ENCODE measurements around the gene ITGBL1.

ITGBL1 gene

DNA sequence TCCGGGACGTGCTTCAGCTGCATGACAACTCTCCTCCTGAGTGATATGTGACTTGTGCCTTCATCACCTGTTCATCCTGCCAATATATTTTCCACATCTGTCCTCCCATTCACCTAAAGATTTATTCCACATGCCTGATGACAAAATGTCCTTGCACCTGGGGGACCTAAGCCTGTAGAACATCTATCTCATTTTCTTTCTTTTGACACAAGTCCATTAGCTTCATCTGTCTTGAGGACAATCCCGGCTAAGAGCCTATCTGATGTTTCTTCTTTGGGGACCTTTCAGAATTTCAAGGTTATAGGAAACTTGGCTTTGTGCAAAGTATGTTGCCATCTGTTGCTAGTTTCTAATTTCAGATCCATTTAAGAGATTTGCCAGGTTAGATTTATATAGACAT is 41.1 kb downstream of the ITGBL1 start:
- H3K4me1 Mint-ChIP-seq: no peaks in the 10 kb centered on the region
- no peaks in the 10 kb centered on the region for H3K9me3 Mint-ChIP-seq
- no peaks in the 10 kb centered on the region for H3K36me3 Mint-ChIP-seq (ENCODE audit: insufficient read depth)
- ATAC-seq (replicated peaks; ENCODE audit: extremely low read depth, poor library complexity, severe bottlenecking) (no peak), DNase-seq (ENCODE audit: low spot score in 2 of 2) (no peak)
- H3K4me3 Mint-ChIP-seq: no peak overlapping the region
- H3K27ac Mint-ChIP-seq (ENCODE audit: low read depth): no peak overlapping the region
- peaks cover 9% of the 10 kb centered on the region for H3K27me3 Mint-ChIP-seq

DNA sequence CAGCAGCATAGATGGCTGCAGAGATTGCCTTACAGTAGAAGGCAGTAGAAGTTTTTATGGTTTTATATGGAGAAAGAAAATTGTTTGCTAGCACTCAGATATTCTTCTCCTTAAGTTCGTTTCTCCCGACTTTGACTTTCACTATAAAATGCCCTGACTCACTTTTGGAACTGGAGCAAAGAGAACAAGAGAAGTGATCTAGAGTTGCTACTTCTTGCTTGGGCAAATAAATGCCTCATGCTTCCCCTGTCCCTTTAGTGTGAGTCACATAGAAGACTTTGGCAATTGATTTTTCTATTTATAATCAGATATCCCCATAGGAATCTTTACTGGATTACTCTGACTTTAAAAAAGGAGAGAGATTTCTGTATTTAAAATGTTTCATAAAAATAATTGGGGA is 46.9 kb downstream of the ITGBL1 start:
- no peak overlapping the region for H3K27ac Mint-ChIP-seq (ENCODE audit: low read depth)
- no peak overlapping the region for H3K4me3 Mint-ChIP-seq
- no peaks in the 10 kb centered on the region for H3K9me3 Mint-ChIP-seq
- no peaks in the 10 kb centered on the region for H3K36me3 Mint-ChIP-seq (ENCODE audit: insufficient read depth)
- ATAC-seq (replicated peaks; ENCODE audit: extremely low read depth, poor library complexity, severe bottlenecking) (no peak), DNase-seq (ENCODE audit: low spot score in 2 of 2) (no peak)
- H3K27me3 Mint-ChIP-seq: peaks cover 29% of the 10 kb centered on the region
- no peaks in the 10 kb centered on the region for H3K4me1 Mint-ChIP-seq

DNA sequence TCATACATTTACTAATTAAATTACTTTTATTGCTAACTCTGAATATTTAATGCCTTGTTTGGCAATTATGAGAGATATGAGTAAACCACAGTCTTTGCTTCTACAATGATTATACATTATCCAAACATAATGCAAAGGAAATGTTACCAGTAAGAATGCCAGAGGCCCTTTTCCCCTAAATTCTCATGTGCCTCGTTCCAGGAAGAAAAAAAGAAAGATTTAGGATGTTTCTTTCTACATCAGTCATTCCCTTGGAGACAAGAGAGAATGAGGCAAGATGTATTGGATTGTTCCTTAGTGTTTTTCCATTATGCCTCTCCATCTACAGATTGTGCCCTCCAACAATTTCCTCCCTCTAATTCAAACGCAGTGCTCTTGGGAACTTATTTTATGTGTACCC is 50.1 kb downstream of the ITGBL1 start:
- peaks cover 54% of the 10 kb centered on the region for H3K27me3 Mint-ChIP-seq
- H3K27ac Mint-ChIP-seq (ENCODE audit: low read depth): no peak overlapping the region
- ATAC-seq (replicated peaks; ENCODE audit: extremely low read depth, poor library complexity, severe bottlenecking) (no peak), DNase-seq (ENCODE audit: low spot score in 2 of 2) (no peak)
- H3K4me3 Mint-ChIP-seq: no peak overlapping the region
- no peaks in the 10 kb centered on the region for H3K9me3 Mint-ChIP-seq
- no peaks in the 10 kb centered on the region for H3K36me3 Mint-ChIP-seq (ENCODE audit: insufficient read depth)
- H3K4me1 Mint-ChIP-seq: no peaks in the 10 kb centered on the region

DNA sequence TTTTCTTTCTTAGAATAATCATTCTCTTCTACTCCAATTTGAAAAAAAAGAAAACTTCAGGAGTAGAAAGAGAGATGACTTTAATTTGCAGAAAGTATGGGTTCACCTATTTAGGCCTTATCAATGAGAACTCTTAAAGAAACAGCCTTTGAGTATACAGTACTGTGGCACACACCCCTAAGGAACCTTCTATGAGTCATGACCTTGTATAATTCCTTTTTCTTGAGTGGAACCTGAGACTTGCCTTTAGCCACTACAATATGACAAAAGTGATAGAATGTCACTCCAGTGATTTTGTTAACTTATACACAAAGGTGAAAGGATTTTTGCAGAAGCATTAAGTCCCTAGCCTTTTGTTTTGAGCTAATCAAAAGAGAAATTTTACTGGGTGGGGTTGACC is 58.7 kb downstream of the ITGBL1 start:
- ATAC-seq (replicated peaks; ENCODE audit: extremely low read depth, poor library complexity, severe bottlenecking): no peak
- no peak overlapping the region for H3K27ac Mint-ChIP-seq (ENCODE audit: low read depth)
- H3K27me3 Mint-ChIP-seq: peaks cover 22% of the 10 kb centered on the region
- no peaks in the 10 kb centered on the region for H3K9me3 Mint-ChIP-seq
- no peaks in the 10 kb centered on the region for H3K36me3 Mint-ChIP-seq (ENCODE audit: insufficient read depth)
- peaks cover 7% of the 10 kb centered on the region for H3K4me1 Mint-ChIP-seq
- DNase-seq (ENCODE audit: low spot score in 2 of 2): no peak
- no peak overlapping the region for H3K4me3 Mint-ChIP-seq

DNA sequence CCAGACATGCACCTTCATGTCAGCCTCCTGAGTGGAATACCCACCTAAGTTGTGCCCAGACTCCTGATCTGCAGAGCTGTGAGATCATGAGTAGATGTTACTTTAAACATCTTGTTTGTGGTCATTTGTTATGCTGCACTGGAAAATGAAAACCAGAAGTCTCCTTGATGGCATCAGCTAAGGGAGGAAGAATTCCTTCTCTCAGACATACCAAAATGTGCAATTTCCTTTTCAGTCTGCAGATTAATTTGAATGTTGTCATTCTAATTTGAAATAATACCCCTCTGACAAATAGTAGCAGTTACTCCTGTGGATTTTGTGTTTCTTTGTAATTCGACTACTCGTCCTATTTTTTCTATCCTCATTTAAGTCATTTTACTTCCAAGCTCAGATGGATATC is 59.3 kb downstream of the ITGBL1 start:
- DNase-seq (ENCODE audit: low spot score in 2 of 2) (no peak), ATAC-seq (replicated peaks; ENCODE audit: extremely low read depth, poor library complexity, severe bottlenecking) (no peak)

DNA sequence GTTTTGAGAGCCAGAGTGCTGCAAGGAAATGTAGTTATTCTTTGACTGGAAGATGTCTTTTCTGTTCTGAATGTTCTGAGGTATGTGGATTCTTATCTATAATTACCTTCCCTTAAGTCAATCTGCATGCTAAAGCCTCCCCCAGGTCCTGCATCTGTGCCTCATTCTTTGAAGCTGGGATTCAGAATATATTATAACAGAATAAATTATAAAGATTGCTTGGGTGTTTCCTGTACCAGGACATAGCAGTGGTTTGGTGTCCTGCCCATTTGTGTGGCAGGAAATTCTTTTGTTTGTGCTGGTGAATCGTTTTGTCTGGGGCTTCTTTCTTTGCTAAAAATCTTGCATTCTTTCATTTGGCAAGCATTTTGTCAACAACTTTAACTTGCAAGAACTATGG is 60.2 kb downstream of the ITGBL1 start:
- Mint-ChIP-seq H3K27ac (ENCODE audit: low read depth) (no peak overlapping the region), H3K9me3 (no peaks in the 10 kb centered on the region), H3K27me3 (peaks cover 8% of the 10 kb centered on the region), H3K36me3 (ENCODE audit: insufficient read depth) (no peaks in the 10 kb centered on the region), H3K4me3 (no peak overlapping the region), H3K4me1 (peaks cover 7% of the 10 kb centered on the region)
- ATAC-seq (replicated peaks; ENCODE audit: extremely low read depth, poor library complexity, severe bottlenecking) (no peak), DNase-seq (ENCODE audit: low spot score in 2 of 2) (no peak)

More for the DNA sequence above, 59.3 kb downstream of the ITGBL1 start:
- Mint-ChIP-seq H3K27me3 (peaks cover 16% of the 10 kb centered on the region), H3K4me3 (no peak overlapping the region), H3K9me3 (no peaks in the 10 kb centered on the region), H3K27ac (ENCODE audit: low read depth) (no peak overlapping the region), H3K36me3 (ENCODE audit: insufficient read depth) (no peaks in the 10 kb centered on the region), H3K4me1 (peaks cover 7% of the 10 kb centered on the region)

DNA sequence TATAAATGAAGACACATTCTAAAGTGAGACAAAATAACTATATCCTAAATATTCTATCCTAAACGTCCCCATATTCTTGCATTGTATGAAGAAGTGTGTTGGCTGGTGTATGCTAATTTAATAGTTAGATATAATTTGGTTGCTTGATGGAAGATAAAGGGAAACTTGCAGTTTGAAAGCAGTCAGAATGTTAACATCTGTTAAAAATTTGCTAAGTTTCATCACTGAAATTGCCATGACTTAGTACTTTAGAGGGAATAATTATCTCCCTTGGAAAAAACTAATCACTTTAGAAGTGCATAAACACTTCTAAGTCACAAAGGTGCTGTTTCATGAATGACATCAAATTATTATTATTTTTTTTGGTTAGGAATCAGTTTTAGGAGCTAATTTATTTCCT is 61.6 kb downstream of the ITGBL1 start:
- peaks cover 7% of the 10 kb centered on the region for H3K4me1 Mint-ChIP-seq
- no peaks in the 10 kb centered on the region for H3K9me3 Mint-ChIP-seq
- H3K27me3 Mint-ChIP-seq: no peaks in the 10 kb centered on the region
- no peak for ATAC-seq (replicated peaks; ENCODE audit: extremely low read depth, poor library complexity, severe bottlenecking)
- no peak overlapping the region for H3K27ac Mint-ChIP-seq (ENCODE audit: low read depth)
- no peak overlapping the region for H3K4me3 Mint-ChIP-seq
- no peaks in the 10 kb centered on the region for H3K36me3 Mint-ChIP-seq (ENCODE audit: insufficient read depth)
- DNase-seq (ENCODE audit: low spot score in 2 of 2): no peak

DNA sequence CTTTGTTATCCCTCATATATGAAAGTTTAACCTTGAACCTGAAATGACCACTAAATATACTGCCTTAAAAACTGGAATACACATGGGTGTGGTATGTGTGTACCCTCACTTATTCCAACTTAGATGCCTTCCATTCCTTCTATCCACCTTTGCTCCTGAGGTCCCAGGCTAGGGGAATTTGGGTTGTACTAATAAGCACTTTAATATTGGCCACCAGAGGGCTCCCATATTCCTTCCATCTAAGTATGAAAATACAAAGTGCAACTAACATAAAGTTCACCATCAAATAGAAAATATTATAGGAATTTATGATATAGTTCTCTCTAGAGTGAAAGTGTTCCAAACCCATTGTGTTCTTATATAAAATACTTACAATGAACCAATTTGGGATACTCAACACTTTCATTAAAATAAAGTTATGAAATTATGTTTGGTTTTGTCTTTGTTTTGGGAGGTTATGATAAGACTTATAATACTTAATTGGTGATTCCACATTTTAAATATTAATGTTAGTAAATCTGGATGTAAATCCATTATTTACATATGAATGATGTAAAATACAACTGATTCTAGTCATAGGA is 62.3 kb downstream of the ITGBL1 start:
- ATAC-seq (replicated peaks; ENCODE audit: extremely low read depth, poor library complexity, severe bottlenecking): no peak
- H3K36me3 Mint-ChIP-seq (ENCODE audit: insufficient read depth): no peaks in the 10 kb centered on the region
- H3K4me1 Mint-ChIP-seq: peaks cover 8% of the 10 kb centered on the region
- H3K9me3 Mint-ChIP-seq: no peaks in the 10 kb centered on the region
- no peaks in the 10 kb centered on the region for H3K27me3 Mint-ChIP-seq
- no peak overlapping the region for H3K27ac Mint-ChIP-seq (ENCODE audit: low read depth)
- DNase-seq (ENCODE audit: low spot score in 2 of 2): no peak
- no peak overlapping the region for H3K4me3 Mint-ChIP-seq

DNA sequence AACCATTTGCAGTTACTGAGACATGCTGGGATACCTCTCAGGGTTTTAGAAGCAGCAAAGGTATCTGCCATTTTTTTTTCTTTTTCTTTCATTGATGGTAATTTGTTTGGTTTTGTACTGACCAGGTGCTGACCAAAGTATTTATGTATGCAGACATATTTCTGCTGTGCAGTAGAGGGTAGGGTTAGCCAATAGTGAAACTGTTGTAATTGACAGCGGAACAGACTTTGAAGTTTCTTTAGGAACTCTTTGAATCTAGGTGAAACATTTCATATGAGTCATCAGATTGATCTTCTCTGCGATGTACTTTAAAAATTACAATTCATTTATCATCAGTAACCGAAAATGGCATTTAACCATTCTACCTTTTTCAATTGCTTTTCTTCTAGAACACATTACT is 63.0 kb downstream of the ITGBL1 start:
- peaks cover 15% of the 10 kb centered on the region for H3K4me1 Mint-ChIP-seq
- H3K27ac Mint-ChIP-seq (ENCODE audit: low read depth): no peak overlapping the region
- ATAC-seq (replicated peaks; ENCODE audit: extremely low read depth, poor library complexity, severe bottlenecking) (no peak), DNase-seq (ENCODE audit: low spot score in 2 of 2) (no peak)
- H3K4me3 Mint-ChIP-seq: no peak overlapping the region
- H3K36me3 Mint-ChIP-seq (ENCODE audit: insufficient read depth): no peaks in the 10 kb centered on the region
- H3K9me3 Mint-ChIP-seq: no peaks in the 10 kb centered on the region
- H3K27me3 Mint-ChIP-seq: no peaks in the 10 kb centered on the region

DNA sequence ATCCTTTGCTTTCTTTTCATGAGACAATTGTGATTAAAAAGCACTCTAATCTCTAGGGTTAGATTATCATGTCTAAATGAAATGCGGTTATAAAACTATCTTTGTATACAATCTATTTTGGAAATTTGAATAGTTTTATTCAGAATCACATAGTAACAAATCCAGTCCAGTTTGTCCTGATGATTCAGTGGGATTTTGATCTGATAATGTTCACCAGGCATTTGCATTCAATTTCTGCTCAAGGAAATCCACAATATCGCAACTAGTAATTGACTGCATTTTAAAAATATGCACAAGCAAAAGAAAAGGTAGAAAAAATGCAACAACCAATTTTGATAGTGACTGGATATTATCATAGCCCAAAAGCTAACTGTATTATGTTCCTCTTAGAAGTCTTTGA is 63.8 kb downstream of the ITGBL1 start:
- no peak overlapping the region for H3K4me3 Mint-ChIP-seq
- ATAC-seq (replicated peaks; ENCODE audit: extremely low read depth, poor library complexity, severe bottlenecking) (no peak), DNase-seq (ENCODE audit: low spot score in 2 of 2) (no peak)
- H3K27me3 Mint-ChIP-seq: no peaks in the 10 kb centered on the region
- no peaks in the 10 kb centered on the region for H3K36me3 Mint-ChIP-seq (ENCODE audit: insufficient read depth)
- H3K4me1 Mint-ChIP-seq: peaks cover 22% of the 10 kb centered on the region
- no peak overlapping the region for H3K27ac Mint-ChIP-seq (ENCODE audit: low read depth)
- no peaks in the 10 kb centered on the region for H3K9me3 Mint-ChIP-seq

DNA sequence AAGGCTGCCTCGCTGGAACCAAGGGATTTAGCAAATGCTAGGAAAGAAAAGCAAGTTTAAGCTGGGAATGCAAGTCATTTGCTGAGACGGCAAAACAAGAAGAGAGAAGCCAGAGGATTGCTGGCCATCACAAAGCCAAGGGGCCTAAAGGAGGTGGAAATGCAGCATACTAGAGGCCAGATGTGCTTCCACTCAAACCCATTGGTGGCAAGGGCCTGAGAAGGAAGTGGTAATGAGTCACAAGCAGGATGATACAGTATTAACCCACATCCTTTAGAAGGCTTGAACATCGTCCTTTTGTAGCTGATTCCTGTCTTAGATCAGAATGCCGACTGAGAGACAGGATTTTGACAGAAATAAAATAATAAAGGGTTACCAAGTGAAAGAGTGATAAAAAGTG is 68.2 kb downstream of the ITGBL1 start:
- H3K27me3 Mint-ChIP-seq: no peaks in the 10 kb centered on the region
- DNase-seq (ENCODE audit: low spot score in 2 of 2): no peak

DNA sequence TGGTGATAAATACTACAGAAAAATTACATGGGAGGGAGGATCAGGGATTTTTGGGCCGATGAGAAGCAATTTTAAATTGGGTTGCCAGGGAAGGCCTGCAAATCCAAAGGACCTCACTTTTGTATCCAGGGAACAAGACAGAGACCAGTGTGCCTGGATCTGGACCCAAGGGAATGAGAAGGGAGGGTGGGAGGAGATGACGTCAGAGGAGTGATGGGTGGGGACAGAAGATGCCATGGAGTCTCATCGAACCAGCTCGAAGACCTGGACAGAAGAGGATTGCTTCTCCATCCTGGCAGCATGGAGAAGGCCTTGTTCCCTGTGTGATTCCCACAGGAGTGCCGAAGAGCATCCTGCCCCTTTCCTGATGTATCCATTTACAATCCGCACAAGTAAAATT is 68.9 kb downstream of the ITGBL1 start:
- Mint-ChIP-seq H3K36me3 (ENCODE audit: insufficient read depth) (no peaks in the 10 kb centered on the region), H3K4me3 (peak overlapping the region; percentile 36), H3K27me3 (no peaks in the 10 kb centered on the region), H3K9me3 (no peaks in the 10 kb centered on the region), H3K4me1 (peaks cover 28% of the 10 kb centered on the region), H3K27ac (ENCODE audit: low read depth) (peak overlapping the region; percentile 88)
- ATAC-seq (replicated peaks; ENCODE audit: extremely low read depth, poor library complexity, severe bottlenecking) (no peak), DNase-seq (ENCODE audit: low spot score in 2 of 2) (no peak)

More for the DNA sequence above, 68.2 kb downstream of the ITGBL1 start:
- H3K27ac Mint-ChIP-seq (ENCODE audit: low read depth): peak overlapping the region; percentile 88
- H3K9me3 Mint-ChIP-seq: no peaks in the 10 kb centered on the region
- H3K4me1 Mint-ChIP-seq: peaks cover 31% of the 10 kb centered on the region
- peak; percentile 92 for ATAC-seq (replicated peaks; ENCODE audit: extremely low read depth, poor library complexity, severe bottlenecking)
- H3K4me3 Mint-ChIP-seq: peak overlapping the region; percentile 36
- H3K36me3 Mint-ChIP-seq (ENCODE audit: insufficient read depth): no peaks in the 10 kb centered on the region

DNA sequence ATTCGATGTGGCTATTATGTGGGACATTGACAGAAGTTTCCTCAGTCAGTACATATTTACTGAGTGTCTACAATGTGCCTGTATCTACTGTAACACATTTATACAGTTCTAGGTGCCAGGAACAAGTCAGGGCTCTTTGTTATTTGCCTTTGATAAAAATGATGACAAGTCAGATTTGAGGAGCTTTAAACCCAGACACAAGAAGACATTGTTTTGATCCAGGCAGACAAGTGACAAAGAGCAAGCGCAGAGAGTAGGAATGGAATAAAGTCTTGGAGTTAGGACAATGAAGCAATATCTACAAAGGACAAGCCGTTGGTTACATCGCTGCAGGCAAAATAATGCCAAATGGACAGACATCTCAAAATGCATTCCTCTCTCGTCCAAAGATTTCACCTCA is 70.1 kb downstream of the ITGBL1 start:
- ATAC-seq (replicated peaks; ENCODE audit: extremely low read depth, poor library complexity, severe bottlenecking) (no peak), DNase-seq (ENCODE audit: low spot score in 2 of 2) (no peak)
- peaks cover 28% of the 10 kb centered on the region for H3K4me1 Mint-ChIP-seq
- no peak overlapping the region for H3K4me3 Mint-ChIP-seq
- H3K9me3 Mint-ChIP-seq: no peaks in the 10 kb centered on the region
- no peaks in the 10 kb centered on the region for H3K27me3 Mint-ChIP-seq
- peak overlapping the region; percentile 88 for H3K27ac Mint-ChIP-seq (ENCODE audit: low read depth)
- H3K36me3 Mint-ChIP-seq (ENCODE audit: insufficient read depth): no peaks in the 10 kb centered on the region

All from central memory CD8-positive, alpha-beta T cell (primary cell).